Peyer's patch (tissue), 4 donors: Measurements from ENCODE around the gene FEV.

Experiments
- CTCF ChIP-seq, 6 experiments: fragments of 450-650 bp in 4 of 6; fragments of 200-600 bp in 2 of 6; sonication (generic) in 1 of 6; IDR thresholded peaks; one replicate each; pipeline ENCODE4 v1.5.1; 2017 to 2019; ENCODE audit warnings: antibody characterized with exemption in 6 of 6, mild to moderate bottlenecking in 3 of 6, moderate library complexity in 1 of 6
- POLR2A ChIP-seq, 2 donors: fragments of 450-650 bp; IDR thresholded peaks; one replicate each; pipeline ENCODE4 v1.5.1; 2017; ENCODE audit warnings: antibody characterized with exemption in 2 of 2, mild to moderate bottlenecking in 2 of 2, moderate library complexity in 2 of 2

DNA sequence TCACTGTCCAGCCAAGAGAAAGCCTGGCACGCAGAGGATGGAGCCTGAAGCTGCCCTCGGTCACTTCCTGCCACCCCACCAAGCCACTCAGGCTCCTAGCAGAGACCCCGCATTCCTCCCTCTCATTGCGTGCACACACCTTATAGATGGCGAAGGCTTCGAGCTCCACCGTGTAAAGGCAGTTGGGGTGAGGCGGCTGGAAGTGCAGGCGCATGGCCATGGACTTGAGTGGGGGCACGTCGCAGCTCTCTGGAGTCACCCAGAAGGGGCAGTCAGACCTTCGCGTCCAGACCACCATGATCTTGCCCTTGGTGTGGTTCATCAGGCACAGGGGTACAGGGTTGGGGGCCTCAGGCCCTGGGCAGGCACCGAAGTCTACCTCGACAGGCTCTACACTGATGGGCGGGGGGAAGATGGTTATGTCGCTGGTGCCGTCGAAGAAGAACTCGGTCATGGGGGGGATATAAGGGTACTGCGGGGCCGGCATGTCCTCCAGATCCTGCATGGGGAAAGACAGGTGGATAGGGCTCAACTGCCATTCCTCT is 42.6 kb upstream of the FEV start:
- TF ChIP-seq CTCF (IDR thresholded peaks at IDR 0.05) (no peak), POLR2A (IDR thresholded peaks at IDR 0.05) (no peak)
